GM23338 (cell line): Measurements from ENCODE around the gene MT1E. TPM values are rescaled to one million over a fixed set of nuclear protein-coding genes. Genes with fewer than 3 reads are reported as not detected.

ENCODE experiments used
- ATAC-seq: fragments of 200-7000 bp; cut with Tn5 transposase; 3 replicates; pipeline ENCODE4 v1.9.1; 2020
- DNase-seq: peaks from one replicate; pipeline ENCODE4 v3.0.0-alpha.2; 2015; ENCODE audit warnings: low spot score
- H2AFZ ChIP-seq: fragments of 200-600 bp; sonication (generic); 2 replicates; pipeline ENCODE4 v1.8.0; 2016; ENCODE audit warnings: antibody characterized with exemption, mild to moderate bottlenecking, moderate library complexity
- H3F3A ChIP-seq: fragments of 200-600 bp; sonication (generic); replicated peaks from 2 replicates; pipeline ENCODE4 v1.8.0; 2017; ENCODE audit warnings: antibody characterized with exemption, mixed run types, low read depth
- H3K27ac ChIP-seq: fragments of 200-600 bp; sonication (generic); 2 replicates; pipeline ENCODE4 v1.6.1; 2016; ENCODE audit warnings: low read depth
- H3K27me3 ChIP-seq: fragments of 200-600 bp; sonication (generic); 2 replicates; pipeline ENCODE4 v1.8.0; 2016; ENCODE audit warnings: mild to moderate bottlenecking, mixed run types, moderate library complexity; ENCODE audit not compliant: insufficient read depth
- H3K36me3 ChIP-seq: fragments of 200-600 bp; sonication (generic); 2 replicates; pipeline ENCODE4 v1.8.0; 2016; ENCODE audit warnings: mild to moderate bottlenecking; ENCODE audit not compliant: insufficient read depth
- H3K4me1 ChIP-seq: fragments of 200-600 bp; sonication (generic); 2 replicates; pipeline ENCODE4 v1.8.0; 2016; ENCODE audit warnings: mild to moderate bottlenecking, moderate library complexity; ENCODE audit not compliant: insufficient read depth
- H3K4me2 ChIP-seq: fragments of 200-600 bp; sonication (generic); 2 replicates; pipeline ENCODE4 v1.7.1; 2017; ENCODE audit warnings: mixed run types
- H3K4me3 ChIP-seq: fragments of 200-600 bp; sonication (generic); 2 replicates; pipeline ENCODE4 v1.6.1; 2016; ENCODE audit warnings: mixed run types
- H3K79me2 ChIP-seq: fragments of 200-600 bp; sonication (generic); replicated peaks from 2 replicates; pipeline ENCODE4 v1.8.0; 2017; ENCODE audit warnings: mild to moderate bottlenecking; ENCODE audit not compliant: insufficient read depth
- H3K9me2 ChIP-seq: fragments of 200-600 bp; sonication (generic); 2 replicates; pipeline ENCODE4 v1.8.0; 2017; ENCODE audit not compliant: insufficient read depth
- H4K20me1 ChIP-seq: fragments of 200-600 bp; sonication (generic); replicated peaks from 2 replicates; pipeline ENCODE4 v1.8.0; 2017; ENCODE audit warnings: mild to moderate bottlenecking; ENCODE audit not compliant: insufficient read depth
- H3K27ac Mint-ChIP-seq: 2 replicates; pipeline ENCODE4 v1.8.0; 2020; ENCODE audit warnings: inconsistent platforms, mild to moderate bottlenecking, moderate library complexity, mixed read lengths
- H3K27me3 Mint-ChIP-seq: 3 replicates; pipeline ENCODE4 v1.8.0; 2022; ENCODE audit warnings: low read depth, mild to moderate bottlenecking, moderate library complexity, mixed read lengths, inconsistent platforms; ENCODE audit not compliant: insufficient read depth, poor library complexity
- H3K36me3 Mint-ChIP-seq: 3 replicates; pipeline ENCODE4 v1.8.0; 2021; ENCODE audit warnings: low read depth, mild to moderate bottlenecking, inconsistent platforms, moderate library complexity, mixed read lengths
- H3K4me1 Mint-ChIP-seq: 3 replicates; pipeline ENCODE4 v1.8.0; 2020; ENCODE audit warnings: mild to moderate bottlenecking, inconsistent platforms, mixed read lengths
- H3K4me3 Mint-ChIP-seq: 3 replicates; pipeline ENCODE4 v1.8.0; 2021; ENCODE audit warnings: moderate library complexity, mild to moderate bottlenecking, inconsistent platforms, mixed read lengths
- H3K9me3 Mint-ChIP-seq: 3 replicates; pipeline ENCODE4 v1.8.0; 2020; ENCODE audit warnings: moderate library complexity, mild to moderate bottlenecking, inconsistent platforms, mixed read lengths
- CREB1 ChIP-seq: fragments of 250-450 bp; sonication (Bioruptor Pico); IDR thresholded peaks from 2 replicates; pipeline ENCODE4 v1.5.0; 2020; ENCODE audit warnings: low read depth, mild to moderate bottlenecking, moderate library complexity
- EZH2 ChIP-seq: fragments of 200-600 bp; sonication (generic); IDR thresholded peaks from one replicate; pipeline ENCODE4 v1.8.0; 2017; ENCODE audit warnings: antibody characterized with exemption, mild to moderate bottlenecking, low read depth; ENCODE audit not compliant: unreplicated experiment
- EZH2phosphoT487 ChIP-seq: fragments of 200-600 bp; sonication (generic); IDR thresholded peaks from one replicate; pipeline ENCODE4 v1.8.1; 2018; ENCODE audit warnings: antibody characterized with exemption; ENCODE audit not compliant: unreplicated experiment
- JUNB ChIP-seq: IDR thresholded peaks from one replicate; pipeline ENCODE4 v1.6.1; 2016; ENCODE audit warnings: antibody characterized with exemption; ENCODE audit not compliant: unreplicated experiment
- NANOG ChIP-seq: IDR thresholded peaks from 2 replicates; pipeline ENCODE4 v1.6.1; 2016; ENCODE audit warnings: antibody characterized with exemption, borderline replicate concordance
- POLR2AphosphoS5 ChIP-seq: IDR thresholded peaks from 2 replicates; pipeline ENCODE4 v1.6.1; 2016; ENCODE audit warnings: antibody characterized with exemption, low read depth
- REST ChIP-seq: IDR thresholded peaks from one replicate; pipeline ENCODE4 v1.6.1; 2018; ENCODE audit warnings: antibody characterized with exemption; ENCODE audit not compliant: unreplicated experiment
- STAT1 ChIP-seq: IDR thresholded peaks from one replicate; pipeline ENCODE4 v1.6.1; 2016; ENCODE audit warnings: antibody characterized with exemption; ENCODE audit not compliant: unreplicated experiment
- ZNF114 ChIP-seq: fragments of 250-450 bp; sonication (Bioruptor Pico); IDR thresholded peaks from 2 replicates; pipeline ENCODE4 v1.5.0; 2020; ENCODE audit warnings: mild to moderate bottlenecking, moderate library complexity
- ZNF331 ChIP-seq: fragments of 250-450 bp; sonication (Bioruptor Pico); IDR thresholded peaks from 2 replicates; pipeline ENCODE4 v1.5.0; 2020; ENCODE audit warnings: low read depth, mild to moderate bottlenecking, moderate library complexity
- ZNF462 ChIP-seq: fragments of 250-450 bp; sonication (Bioruptor Pico); IDR thresholded peaks from 2 replicates; pipeline ENCODE4 v1.5.0; 2020; ENCODE audit warnings: mild to moderate bottlenecking, moderate library complexity
- polyA plus RNA-seq: library from polyadenylated mRNA; unstranded; fragments of >200 nt; fragmentation: Nextera tagmentation; extraction: Ambion mirVana; gene quantifications from 2 replicates; pipeline ENCODE4 v1.2.1, GENCODE V29; 2016
- total RNA-seq: library from RNA; depleted of rRNA; stranded (reverse); fragments of >200 nt; shearing (Covaris generic); gene quantifications from 2 replicates; pipeline ENCODE4 v1.2.3, GENCODE V29; 2014
- TF ChIP-seq, protein P1 (sequence below): IDR thresholded peaks from 2 replicates; pipeline ENCODE4 v1.6.1; 2016; ENCODE audit warnings: antibody characterized with exemption
- TF ChIP-seq, protein P2 (sequence below), 2 experiments: fragments of 200-600 bp in 1 of 2; sonication (generic) in 1 of 2; conservative IDR thresholded peaks; 2 replicates each; pipeline versions ENCODE4 v1.5.1 to v1.6.1; 2016 to 2017; ENCODE audit warnings: antibody characterized with exemption in 2 of 2, low read depth in 2 of 2, mild to moderate bottlenecking in 2 of 2, moderate library complexity in 1 of 2

The MT1E gene
- total and polyA plus RNA-seq, 2 experiments from 2014 or later = 31.0 to 121 TPM

GRCh38 chr16:56607109-56607618 lies 18.4 kb upstream of the MT1E start:
- no peaks in the 10 kb centered on the region for H3K9me2 ChIP-seq
- no peak overlapping the region; the same call in 1 of the 2 replicates for H3K27ac Mint-ChIP-seq
- peaks cover 34% of the 10 kb centered on the region for H3K4me1 Mint-ChIP-seq
- H3K27me3 Mint-ChIP-seq = peaks cover 43% of the 10 kb centered on the region
- H3K36me3 Mint-ChIP-seq = peaks cover 9% of the 10 kb centered on the region; the same call in 2 of the 3 replicates
- H3K4me3 ChIP-seq = peak overlapping the region; percentile 26; the same call in 1 of the 2 replicates
- peaks cover 22% of the 10 kb centered on the region for H3K4me1 ChIP-seq
- peaks cover 14% of the 10 kb centered on the region; the same call in 1 of the 2 replicates for H3F3A ChIP-seq
- H3K36me3 ChIP-seq = no peaks in the 10 kb centered on the region
- no peaks in the 10 kb centered on the region for H4K20me1 ChIP-seq
- ATAC-seq (peak; percentile 4), DNase-seq (peak; percentile 40)
- H3K27ac ChIP-seq = no peak overlapping the region
- no peak overlapping the region; the same call in 2 of the 3 replicates for H3K4me3 Mint-ChIP-seq
- TF ChIP-seq CREB1 (no peak), NANOG (no peak), POLR2AphosphoS5 (no peak), JUNB (no peak), STAT1 (no peak), ZNF114 (CRISPR knock-in tag) (no peak), ZNF331 (no peak), REST (no peak), ZNF462 (CRISPR knock-in tag) (no peak), EZH2phosphoT487 (no peak), EZH2 (no peak)
- TF ChIP-seq, protein P1, sequence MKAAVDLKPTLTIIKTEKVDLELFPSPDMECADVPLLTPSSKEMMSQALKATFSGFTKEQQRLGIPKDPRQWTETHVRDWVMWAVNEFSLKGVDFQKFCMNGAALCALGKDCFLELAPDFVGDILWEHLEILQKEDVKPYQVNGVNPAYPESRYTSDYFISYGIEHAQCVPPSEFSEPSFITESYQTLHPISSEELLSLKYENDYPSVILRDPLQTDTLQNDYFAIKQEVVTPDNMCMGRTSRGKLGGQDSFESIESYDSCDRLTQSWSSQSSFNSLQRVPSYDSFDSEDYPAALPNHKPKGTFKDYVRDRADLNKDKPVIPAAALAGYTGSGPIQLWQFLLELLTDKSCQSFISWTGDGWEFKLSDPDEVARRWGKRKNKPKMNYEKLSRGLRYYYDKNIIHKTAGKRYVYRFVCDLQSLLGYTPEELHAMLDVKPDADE = no peak
- TF ChIP-seq, protein P2, sequence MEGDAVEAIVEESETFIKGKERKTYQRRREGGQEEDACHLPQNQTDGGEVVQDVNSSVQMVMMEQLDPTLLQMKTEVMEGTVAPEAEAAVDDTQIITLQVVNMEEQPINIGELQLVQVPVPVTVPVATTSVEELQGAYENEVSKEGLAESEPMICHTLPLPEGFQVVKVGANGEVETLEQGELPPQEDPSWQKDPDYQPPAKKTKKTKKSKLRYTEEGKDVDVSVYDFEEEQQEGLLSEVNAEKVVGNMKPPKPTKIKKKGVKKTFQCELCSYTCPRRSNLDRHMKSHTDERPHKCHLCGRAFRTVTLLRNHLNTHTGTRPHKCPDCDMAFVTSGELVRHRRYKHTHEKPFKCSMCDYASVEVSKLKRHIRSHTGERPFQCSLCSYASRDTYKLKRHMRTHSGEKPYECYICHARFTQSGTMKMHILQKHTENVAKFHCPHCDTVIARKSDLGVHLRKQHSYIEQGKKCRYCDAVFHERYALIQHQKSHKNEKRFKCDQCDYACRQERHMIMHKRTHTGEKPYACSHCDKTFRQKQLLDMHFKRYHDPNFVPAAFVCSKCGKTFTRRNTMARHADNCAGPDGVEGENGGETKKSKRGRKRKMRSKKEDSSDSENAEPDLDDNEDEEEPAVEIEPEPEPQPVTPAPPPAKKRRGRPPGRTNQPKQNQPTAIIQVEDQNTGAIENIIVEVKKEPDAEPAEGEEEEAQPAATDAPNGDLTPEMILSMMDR (conservative IDR thresholded peaks at IDR 0.05; ENCODE audit: low read depth in 2 of 2) = no peak
- no peaks in the 10 kb centered on the region for H3K9me3 Mint-ChIP-seq
- H2AFZ ChIP-seq = peak overlapping the region; percentile 69; the same call in 1 of the 2 replicates
- peak overlapping the region; percentile 74; the same call in 1 of the 2 replicates for H3K4me2 ChIP-seq
- H3K79me2 ChIP-seq = no peaks in the 10 kb centered on the region
- peaks cover 64% of the 10 kb centered on the region for H3K27me3 ChIP-seq
